Measurements from ENCODE around the gene SEPTIN10.

Gene SEPTIN10

GRCh38 chr2:109519513-109519912, 94.3 kb downstream of the SEPTIN10 start:
- no peak overlapping the region for H3K4me3 ChIP-seq (replicated peaks; ENCODE audit: low read depth, low read length)
- TF ChIP-seq, protein P1, sequence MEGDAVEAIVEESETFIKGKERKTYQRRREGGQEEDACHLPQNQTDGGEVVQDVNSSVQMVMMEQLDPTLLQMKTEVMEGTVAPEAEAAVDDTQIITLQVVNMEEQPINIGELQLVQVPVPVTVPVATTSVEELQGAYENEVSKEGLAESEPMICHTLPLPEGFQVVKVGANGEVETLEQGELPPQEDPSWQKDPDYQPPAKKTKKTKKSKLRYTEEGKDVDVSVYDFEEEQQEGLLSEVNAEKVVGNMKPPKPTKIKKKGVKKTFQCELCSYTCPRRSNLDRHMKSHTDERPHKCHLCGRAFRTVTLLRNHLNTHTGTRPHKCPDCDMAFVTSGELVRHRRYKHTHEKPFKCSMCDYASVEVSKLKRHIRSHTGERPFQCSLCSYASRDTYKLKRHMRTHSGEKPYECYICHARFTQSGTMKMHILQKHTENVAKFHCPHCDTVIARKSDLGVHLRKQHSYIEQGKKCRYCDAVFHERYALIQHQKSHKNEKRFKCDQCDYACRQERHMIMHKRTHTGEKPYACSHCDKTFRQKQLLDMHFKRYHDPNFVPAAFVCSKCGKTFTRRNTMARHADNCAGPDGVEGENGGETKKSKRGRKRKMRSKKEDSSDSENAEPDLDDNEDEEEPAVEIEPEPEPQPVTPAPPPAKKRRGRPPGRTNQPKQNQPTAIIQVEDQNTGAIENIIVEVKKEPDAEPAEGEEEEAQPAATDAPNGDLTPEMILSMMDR (IDR thresholded peaks at IDR 0.05; ENCODE audit: low read length, missing control alignments), result no peak
- DNase-seq (ENCODE audit: low read depth), result no peak

GRCh38 chr2:109517118-109517889, 96.5 kb downstream of the SEPTIN10 start:
- TF ChIP-seq, protein P1 (IDR thresholded peaks at IDR 0.05; ENCODE audit: low read length, missing control alignments), result no peak
- H3K4me3 ChIP-seq (replicated peaks; ENCODE audit: low read depth, low read length), result no peak overlapping the region
- no peak for DNase-seq (ENCODE audit: low read depth)

- TF ChIP-seq, protein P1 (IDR thresholded peaks at IDR 0.05; ENCODE audit: low read length, missing control alignments), result peak; percentile 70
- no peak overlapping the region for H3K4me3 ChIP-seq (replicated peaks; ENCODE audit: low read depth, low read length)
- DNase-seq (ENCODE audit: low read depth), result peak; percentile 52
Observed at GRCh38 chr2:109516445-109517117, 97.2 kb downstream of the SEPTIN10 start.

DNA sequence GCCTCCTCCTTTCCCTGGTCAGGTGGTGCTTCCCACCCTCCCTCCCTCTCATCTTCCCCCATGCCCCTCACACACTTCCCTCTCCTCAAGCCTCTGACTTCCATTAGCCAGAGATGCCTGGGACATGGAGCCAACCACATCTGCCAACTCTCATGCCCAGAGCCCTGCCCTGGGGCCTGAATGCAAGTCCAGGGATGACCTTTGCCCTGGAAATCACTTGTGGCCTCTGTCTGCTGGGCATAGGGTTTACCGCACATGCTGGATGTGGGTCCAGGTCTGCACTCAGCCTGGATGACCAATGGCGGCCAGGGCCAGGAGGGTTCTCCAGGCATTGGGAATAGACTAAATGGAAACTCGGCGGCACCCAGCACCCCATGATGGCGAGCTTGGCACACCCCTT, 98.9 kb downstream of the SEPTIN10 start:
- TF ChIP-seq, protein P1 (IDR thresholded peaks at IDR 0.05; ENCODE audit: low read length, missing control alignments), result no peak
- H3K4me3 ChIP-seq (replicated peaks; ENCODE audit: low read depth, low read length), result no peak overlapping the region
- no peak for DNase-seq (ENCODE audit: low read depth)

DNA sequence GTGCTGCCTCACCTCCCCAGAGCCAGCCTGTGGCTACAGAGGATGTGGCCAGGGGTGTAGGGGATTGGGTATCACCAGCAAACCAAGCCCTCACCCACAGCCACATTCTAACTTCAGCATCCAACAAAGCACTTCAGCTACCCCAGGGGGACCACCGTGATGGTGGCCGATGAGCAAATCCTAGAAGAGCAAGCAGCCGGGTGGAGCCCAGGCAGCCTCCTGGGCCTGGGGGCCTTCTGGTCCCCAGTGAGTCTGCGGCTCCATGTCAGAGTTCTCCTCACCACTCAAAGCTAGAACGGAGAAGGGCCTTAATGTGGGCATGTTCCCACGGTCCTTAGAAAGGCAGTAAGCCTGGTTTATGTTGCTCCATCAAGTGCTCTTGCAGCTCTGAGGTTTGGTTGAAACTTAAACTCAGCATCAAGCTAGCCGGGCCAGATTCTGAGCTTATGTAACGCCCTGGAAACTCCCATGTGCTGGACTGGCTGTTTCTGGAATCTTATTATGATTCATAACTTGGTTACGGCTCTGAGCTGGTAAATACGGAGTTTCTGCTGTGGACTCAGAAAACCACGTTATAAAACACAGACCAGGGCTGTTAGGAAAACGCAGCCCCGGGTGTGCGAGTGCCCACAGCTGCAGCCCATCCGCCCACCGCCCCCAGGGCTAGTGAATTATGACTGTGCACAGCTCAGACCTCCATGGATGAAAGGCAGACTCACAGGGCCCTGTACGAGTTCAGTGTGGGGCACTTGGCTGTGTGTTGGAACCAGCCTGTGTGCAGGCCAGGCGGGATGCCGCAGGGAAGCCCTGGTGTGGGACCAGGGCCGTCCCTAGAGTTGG, 99.8 kb downstream of the SEPTIN10 start:
- no peak overlapping the region for H3K4me3 ChIP-seq (replicated peaks; ENCODE audit: low read depth, low read length)
- peak; percentile 91 for DNase-seq (ENCODE audit: low read depth)
- TF ChIP-seq, protein P1 (IDR thresholded peaks at IDR 0.05; ENCODE audit: low read length, missing control alignments), result no peak

DNA sequence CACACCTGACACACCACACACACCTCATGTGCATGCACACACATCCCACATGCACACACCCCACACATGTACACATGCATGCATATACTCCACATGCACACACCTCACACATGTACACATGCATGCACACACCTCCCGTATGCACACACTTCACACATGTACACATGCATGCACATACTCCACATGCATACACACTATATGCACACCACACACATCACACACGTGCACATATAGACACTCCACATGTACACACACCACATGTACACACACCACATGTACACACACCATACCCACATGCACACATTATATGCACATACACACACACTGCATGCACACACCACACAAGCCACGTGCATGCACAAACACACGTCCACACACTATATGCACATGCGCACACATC, 100.5 kb downstream of the SEPTIN10 start:
- no peak for DNase-seq (ENCODE audit: low read depth)
- H3K4me3 ChIP-seq (replicated peaks; ENCODE audit: low read depth, low read length), result no peak overlapping the region
- TF ChIP-seq, protein P1 (IDR thresholded peaks at IDR 0.05; ENCODE audit: low read length, missing control alignments), result no peak

Data from fibroblast of pulmonary artery (primary cell).